Measurements from ENCODE around the gene RAC2. TPM values are rescaled to one million over a fixed set of nuclear protein-coding genes. Genes with fewer than 3 reads are reported as not detected.

Gene RAC2
- total RNA-seq, 2 donors from 2014 or later, result 27.4 to 27.6 TPM

DNA sequence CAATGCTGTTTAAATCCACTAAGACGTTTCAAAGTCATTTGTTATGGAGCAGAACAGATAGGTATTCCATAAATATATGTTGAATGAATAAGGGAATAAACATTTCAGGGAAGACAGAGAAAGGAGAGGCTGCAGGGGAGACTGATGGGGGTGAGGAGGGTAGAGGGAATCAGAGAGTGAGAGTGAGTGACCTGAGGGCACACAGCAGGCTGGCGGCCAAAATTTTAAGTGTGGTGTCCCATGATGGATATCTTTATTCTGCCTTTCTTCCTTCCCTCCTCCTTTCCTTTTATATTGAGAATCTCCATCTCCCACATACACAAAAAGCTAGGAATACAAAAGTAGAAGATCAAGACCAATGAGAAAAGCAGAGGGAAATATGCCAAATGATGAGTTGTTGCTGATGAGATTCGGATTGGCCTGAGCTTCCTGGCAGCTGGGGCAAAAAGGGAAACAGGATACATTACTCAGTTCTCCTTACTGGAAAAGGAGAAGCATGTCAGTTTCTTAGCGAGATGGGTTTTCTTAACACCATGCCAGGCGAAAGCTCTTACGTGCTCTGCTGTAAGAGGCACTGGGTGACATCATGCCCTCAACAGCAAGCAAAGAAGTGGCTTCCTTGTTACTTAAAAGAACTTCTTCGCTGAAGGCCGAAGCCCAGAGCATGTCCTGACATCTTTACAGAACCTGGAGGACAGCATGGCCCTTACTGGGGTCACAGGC, 27.0 kb upstream of the RAC2 start:
- Histone ChIP-seq H3K4me1 (no peaks in the 10 kb centered on the region), H3K9me3 (no peaks in the 10 kb centered on the region), H3K9ac (ENCODE audit: low read depth in 2 of 2, low read length in 2 of 2) (no peak overlapping the region), H3K27ac (no peak overlapping the region), H3K4me3 (no peak overlapping the region), H3K36me3 (no peaks in the 10 kb centered on the region), H3K27me3 (no peaks in the 10 kb centered on the region)
- intact Hi-C loops (cut with DNase I), result no loop called here
- DNase-seq, result no peak
- TF ChIP-seq, protein P1, sequence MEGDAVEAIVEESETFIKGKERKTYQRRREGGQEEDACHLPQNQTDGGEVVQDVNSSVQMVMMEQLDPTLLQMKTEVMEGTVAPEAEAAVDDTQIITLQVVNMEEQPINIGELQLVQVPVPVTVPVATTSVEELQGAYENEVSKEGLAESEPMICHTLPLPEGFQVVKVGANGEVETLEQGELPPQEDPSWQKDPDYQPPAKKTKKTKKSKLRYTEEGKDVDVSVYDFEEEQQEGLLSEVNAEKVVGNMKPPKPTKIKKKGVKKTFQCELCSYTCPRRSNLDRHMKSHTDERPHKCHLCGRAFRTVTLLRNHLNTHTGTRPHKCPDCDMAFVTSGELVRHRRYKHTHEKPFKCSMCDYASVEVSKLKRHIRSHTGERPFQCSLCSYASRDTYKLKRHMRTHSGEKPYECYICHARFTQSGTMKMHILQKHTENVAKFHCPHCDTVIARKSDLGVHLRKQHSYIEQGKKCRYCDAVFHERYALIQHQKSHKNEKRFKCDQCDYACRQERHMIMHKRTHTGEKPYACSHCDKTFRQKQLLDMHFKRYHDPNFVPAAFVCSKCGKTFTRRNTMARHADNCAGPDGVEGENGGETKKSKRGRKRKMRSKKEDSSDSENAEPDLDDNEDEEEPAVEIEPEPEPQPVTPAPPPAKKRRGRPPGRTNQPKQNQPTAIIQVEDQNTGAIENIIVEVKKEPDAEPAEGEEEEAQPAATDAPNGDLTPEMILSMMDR (IDR thresholded peaks at IDR 0.05), result no peak

DNA sequence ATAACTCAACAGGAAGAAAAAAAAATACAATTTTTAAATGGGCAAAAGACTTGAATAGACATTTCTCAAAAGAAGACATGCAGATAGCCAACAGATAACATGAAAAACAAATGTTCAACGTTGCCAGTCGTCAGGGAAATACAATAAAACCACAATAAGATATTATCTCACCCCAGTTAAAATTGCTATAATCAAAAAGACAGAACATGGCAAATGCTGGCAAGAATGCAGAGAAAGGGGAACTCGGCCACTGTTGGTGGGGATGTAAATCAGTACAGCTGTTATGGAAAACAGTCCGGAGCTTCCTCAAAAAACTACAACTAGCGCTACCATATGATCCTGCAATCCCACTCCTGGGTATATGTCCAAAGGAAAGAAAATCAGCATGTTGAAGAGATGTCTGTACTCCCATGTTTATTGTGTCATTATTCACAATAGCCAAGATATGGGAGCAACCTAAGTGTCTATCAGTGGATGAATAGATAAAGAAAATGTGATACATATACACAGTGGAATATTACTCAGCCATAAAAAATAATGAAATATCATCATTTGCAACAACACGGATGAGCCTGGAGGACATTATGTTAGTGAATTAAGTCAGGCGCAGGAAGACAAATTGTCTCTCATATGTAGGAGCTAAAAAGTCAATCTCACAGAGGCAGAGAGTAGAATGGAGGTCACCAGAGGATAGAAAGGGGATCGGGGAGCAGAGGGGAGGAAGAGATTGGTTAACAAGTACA, 26.0 kb upstream of the RAC2 start:
- DNase-seq, result no peak
- Histone ChIP-seq H3K36me3 (no peaks in the 10 kb centered on the region), H3K27me3 (no peaks in the 10 kb centered on the region), H3K9me3 (no peaks in the 10 kb centered on the region), H3K4me1 (no peaks in the 10 kb centered on the region), H3K27ac (no peak overlapping the region), H3K4me3 (no peak overlapping the region), H3K9ac (ENCODE audit: low read depth in 2 of 2, low read length in 2 of 2) (no peak overlapping the region)
- TF ChIP-seq, protein P1 (IDR thresholded peaks at IDR 0.05), result no peak
- intact Hi-C loops (cut with DNase I), result loop anchor here (10.0 kb wide), 1 partner anchor 105 kb away; no protein-coding TSS in a partner anchor

DNA sequence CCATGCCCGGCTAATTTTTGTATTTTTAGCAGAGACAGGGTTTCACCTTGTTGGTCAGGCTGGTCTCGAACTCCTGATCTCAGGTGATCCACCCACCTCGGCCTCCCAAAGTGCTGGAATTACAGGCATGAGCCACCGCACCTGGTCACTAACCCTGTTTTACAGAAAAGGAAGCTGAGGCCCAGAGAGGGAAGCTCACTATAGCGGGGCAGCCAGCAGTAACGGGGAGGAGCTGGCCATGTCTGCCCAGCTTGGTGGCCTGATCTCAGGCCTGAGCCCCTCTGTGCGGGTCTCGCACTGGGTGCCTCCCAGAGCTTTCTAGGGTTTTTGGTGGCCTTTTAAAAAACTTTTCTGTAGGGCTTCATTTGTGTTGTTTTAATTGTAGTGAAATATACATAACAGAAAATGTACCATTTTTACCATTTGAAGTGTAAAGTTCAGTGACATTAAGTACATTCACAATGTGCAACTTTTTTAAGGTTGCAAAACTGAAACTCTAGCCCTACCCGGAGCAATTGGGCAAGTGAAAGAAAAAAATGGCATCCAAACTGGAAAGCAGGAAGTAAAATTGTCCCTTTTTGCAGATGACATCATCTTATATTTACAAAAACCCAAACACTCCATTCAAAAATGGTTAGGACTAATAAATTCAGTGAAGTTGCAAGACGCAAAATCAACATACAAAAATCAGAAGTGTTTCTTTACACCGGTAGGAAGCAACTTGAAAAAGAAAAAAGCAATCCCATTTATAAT, 23.8 kb upstream of the RAC2 start:
- intact Hi-C loops (cut with DNase I), result loop anchor here (10.0 kb wide), 1 partner anchor 103 kb away; no protein-coding TSS in a partner anchor
- no peaks in the 10 kb centered on the region for H3K36me3 ChIP-seq
- no peak for DNase-seq
- H3K4me3 ChIP-seq, result no peak overlapping the region
- no peaks in the 10 kb centered on the region for H3K4me1 ChIP-seq
- H3K27ac ChIP-seq, result peak overlapping the region; percentile 11
- TF ChIP-seq, protein P1 (IDR thresholded peaks at IDR 0.05), result no peak
- no peak overlapping the region for H3K9ac ChIP-seq (ENCODE audit: low read depth in 2 of 2, low read length in 2 of 2)
- no peaks in the 10 kb centered on the region for H3K27me3 ChIP-seq
- no peaks in the 10 kb centered on the region for H3K9me3 ChIP-seq

GRCh38 chr22:37267135-37267587, 23.1 kb upstream of the RAC2 start:
- H3K36me3 ChIP-seq, result no peaks in the 10 kb centered on the region
- H3K27me3 ChIP-seq, result no peaks in the 10 kb centered on the region
- TF ChIP-seq, protein P1 (IDR thresholded peaks at IDR 0.05), result peak; percentile 75
- no peaks in the 10 kb centered on the region for H3K4me1 ChIP-seq
- H3K9me3 ChIP-seq, result no peaks in the 10 kb centered on the region
- H3K27ac ChIP-seq, result peak overlapping the region; percentile 11
- intact Hi-C loops (cut with DNase I), result loop anchor here (10.0 kb wide), 1 partner anchor 102 kb away; no protein-coding TSS in a partner anchor
- peak overlapping the region; percentile 32 for H3K4me3 ChIP-seq
- DNase-seq, result peak; percentile 50
- H3K9ac ChIP-seq (ENCODE audit: low read depth in 2 of 2, low read length in 2 of 2), result no peak overlapping the region

DNA sequence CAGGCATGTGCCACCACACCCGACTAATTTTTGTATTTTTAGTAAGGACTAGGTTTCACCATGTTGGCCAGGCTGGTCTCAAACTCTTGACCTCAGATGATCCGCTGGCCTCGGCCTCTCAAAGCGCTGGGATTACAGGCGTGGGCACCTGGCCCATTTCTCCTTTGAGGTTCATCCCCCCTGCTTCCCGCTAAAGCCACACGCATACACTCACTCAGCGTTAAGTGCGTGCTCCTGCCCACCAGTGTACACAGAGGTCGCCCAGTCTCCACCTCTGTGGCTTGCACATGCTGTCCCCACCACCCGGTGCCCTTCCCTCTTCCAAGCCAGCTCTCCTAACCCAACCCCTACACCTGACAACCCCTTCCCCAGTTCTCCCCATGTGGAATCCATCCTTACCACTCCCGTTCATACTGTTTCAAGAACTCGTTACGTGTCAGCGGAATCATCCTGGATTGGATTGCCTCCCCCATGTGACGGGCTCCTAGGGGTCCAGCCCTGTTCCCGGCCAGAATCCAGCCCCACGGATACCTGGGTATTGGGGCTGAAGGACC, 22.6 kb upstream of the RAC2 start:
- Histone ChIP-seq H3K9me3 (no peaks in the 10 kb centered on the region), H3K36me3 (no peaks in the 10 kb centered on the region), H3K27ac (no peak overlapping the region), H3K9ac (ENCODE audit: low read depth in 2 of 2, low read length in 2 of 2) (peak overlapping the region; percentile 19 to 30), H3K4me3 (no peak overlapping the region), H3K4me1 (no peaks in the 10 kb centered on the region), H3K27me3 (no peaks in the 10 kb centered on the region)
- TF ChIP-seq, protein P1 (IDR thresholded peaks at IDR 0.05), result no peak
- DNase-seq, result no peak
- intact Hi-C loops (cut with DNase I), result loop anchor here (10.0 kb wide), 1 partner anchor 102 kb away; no protein-coding TSS in a partner anchor

Measured in colonic mucosa (tissue), 4 donors.